Vagina (tissue), 2 donors: ENCODE results near the gene CISD1. TPM values are rescaled to one million over a fixed set of nuclear protein-coding genes. Genes with fewer than 3 reads are reported as not detected.

Experiments
- DNase-seq, 2 donors: peaks; one replicate each; pipeline ENCODE4 v3.0.0-alpha.2; 2017; ENCODE audit errors: extremely low spot score in 2 of 2
- H3K27ac ChIP-seq: fragments of 200-600 bp; sonication (generic); one replicate; pipeline ENCODE4 v1.5.1; 2019
- H3K27me3 ChIP-seq: fragments of 200-600 bp; sonication (generic); one replicate; pipeline ENCODE4 v1.5.1; 2019
- H3K36me3 ChIP-seq, 2 donors: fragments of 200-600 bp; sonication (generic); one replicate each; pipeline ENCODE4 v1.5.1; 2017 to 2019
- H3K4me1 ChIP-seq: fragments of 200-600 bp; sonication (generic); one replicate; pipeline ENCODE4 v1.5.1; 2019
- H3K4me3 ChIP-seq, 2 donors: fragments of 200-600 bp; sonication (generic); 1 replicate in 1 of 2; 2 replicates in 1 of 2; pipeline ENCODE4 v1.5.1; 2016 to 2019
- H3K9me3 ChIP-seq: fragments of 200-600 bp; sonication (generic); one replicate; pipeline ENCODE4 v1.5.1; 2019
- CTCF ChIP-seq, 3 experiments: fragments of 450-650 bp in 2 of 3; fragments of 200-600 bp in 1 of 3; sonication (generic) in 1 of 3; IDR thresholded peaks; one replicate each; pipeline ENCODE4 v1.5.1; 2017 to 2019; ENCODE audit warnings: antibody characterized with exemption in 3 of 3, mild to moderate bottlenecking in 2 of 3, moderate library complexity in 2 of 3
- POLR2A ChIP-seq, 2 donors: fragments of 450-650 bp; IDR thresholded peaks; one replicate each; pipeline ENCODE4 v1.6.1; 2017; ENCODE audit warnings: antibody characterized with exemption in 2 of 2, mild to moderate bottlenecking in 2 of 2, moderate library complexity in 2 of 2
- POLR2AphosphoS5 ChIP-seq, 2 donors: sonication (generic); formaldehyde crosslinking; IDR thresholded peaks; one replicate each; pipeline ENCODE4 v1.9.0; 2017; ENCODE audit warnings: antibody characterized with exemption in 2 of 2, mild to moderate bottlenecking in 2 of 2, low read depth in 1 of 2; ENCODE audit not compliant: insufficient read depth in 1 of 2
- intact Hi-C: fragments of 100-400 bp; cut with DNase I; formaldehyde crosslinking; loops from one replicate; pipeline ENCODE4 v1.15.1; 2023
- total RNA-seq: library from RNA; depleted of rRNA; stranded (reverse); fragments of >200 nt; gene quantifications from one replicate; pipeline ENCODE4 v1.2.3, GENCODE V29; 2016

CISD1 gene
- total RNA-seq, 1 donor from 2014 or later: 16.0 TPM

GRCh38 chr10:58262766-58263165 lies 6.2 kb upstream of the CISD1 start:
- DNase-seq: no peak
- Histone ChIP-seq H3K27me3 (no peaks in the 10 kb centered on the region), H3K36me3 (no peaks in the 10 kb centered on the region), H3K4me3 (no peak overlapping the region), H3K27ac (no peak overlapping the region), H3K4me1 (peaks cover 24% of the 10 kb centered on the region), H3K9me3 (no peaks in the 10 kb centered on the region)
- no peak for TF ChIP-seq POLR2AphosphoS5 (IDR thresholded peaks at IDR 0.05; ENCODE audit: insufficient read depth in 1 of 2, low read depth in 1 of 2)
- TF ChIP-seq POLR2A (IDR thresholded peaks at IDR 0.05): no peak
- TF ChIP-seq CTCF (IDR thresholded peaks at IDR 0.05): no peak
- intact Hi-C loops: no loop called here

- no peaks in the 10 kb centered on the region for H3K36me3 ChIP-seq
- no peak for DNase-seq
- TF ChIP-seq POLR2A (IDR thresholded peaks at IDR 0.05) (no peak), POLR2AphosphoS5 (IDR thresholded peaks at IDR 0.05; ENCODE audit: insufficient read depth in 1 of 2, low read depth in 1 of 2) (no peak), CTCF (IDR thresholded peaks at IDR 0.05) (no peak)
- H3K4me3 ChIP-seq: no peak overlapping the region
- peaks cover 27% of the 10 kb centered on the region for H3K4me1 ChIP-seq
- H3K27ac ChIP-seq: no peak overlapping the region
- no peaks in the 10 kb centered on the region for H3K27me3 ChIP-seq
- no peaks in the 10 kb centered on the region for H3K9me3 ChIP-seq
- intact Hi-C loops: no loop called here
Measured at GRCh38 chr10:58264780-58265179, 4.2 kb upstream of the CISD1 start.

GRCh38 chr10:58265249-58265648 lies 3.7 kb upstream of the CISD1 start:
- no peak for TF ChIP-seq CTCF (IDR thresholded peaks at IDR 0.05)
- TF ChIP-seq POLR2A (IDR thresholded peaks at IDR 0.05): no peak
- no peak for TF ChIP-seq POLR2AphosphoS5 (IDR thresholded peaks at IDR 0.05; ENCODE audit: insufficient read depth in 1 of 2, low read depth in 1 of 2)
- Histone ChIP-seq H3K27ac (no peak overlapping the region), H3K4me1 (peaks cover 30% of the 10 kb centered on the region), H3K27me3 (no peaks in the 10 kb centered on the region), H3K4me3 (no peak overlapping the region), H3K36me3 (no peaks in the 10 kb centered on the region), H3K9me3 (no peaks in the 10 kb centered on the region)
- DNase-seq: no peak
- intact Hi-C loops: no loop called here

- H3K27me3 ChIP-seq: no peaks in the 10 kb centered on the region
- intact Hi-C loops: no loop called here
- H3K27ac ChIP-seq: peak overlapping the region; percentile 98
- no peaks in the 10 kb centered on the region for H3K36me3 ChIP-seq
- H3K9me3 ChIP-seq: no peaks in the 10 kb centered on the region
- TF ChIP-seq POLR2A (IDR thresholded peaks at IDR 0.05): no peak
- no peak for TF ChIP-seq CTCF (IDR thresholded peaks at IDR 0.05)
- peak in 1 of 2 donors; percentile 37 for TF ChIP-seq POLR2AphosphoS5 (IDR thresholded peaks at IDR 0.05; ENCODE audit: insufficient read depth in 1 of 2, low read depth in 1 of 2)
- H3K4me1 ChIP-seq: peaks cover 30% of the 10 kb centered on the region
- peak overlapping the region; percentile 60 to 93 for H3K4me3 ChIP-seq
- DNase-seq: no peak
Measured at GRCh38 chr10:58266003-58266825, 2.7 kb upstream of the CISD1 start.
